Measurements from ENCODE around the gene LGI4.

DNA sequence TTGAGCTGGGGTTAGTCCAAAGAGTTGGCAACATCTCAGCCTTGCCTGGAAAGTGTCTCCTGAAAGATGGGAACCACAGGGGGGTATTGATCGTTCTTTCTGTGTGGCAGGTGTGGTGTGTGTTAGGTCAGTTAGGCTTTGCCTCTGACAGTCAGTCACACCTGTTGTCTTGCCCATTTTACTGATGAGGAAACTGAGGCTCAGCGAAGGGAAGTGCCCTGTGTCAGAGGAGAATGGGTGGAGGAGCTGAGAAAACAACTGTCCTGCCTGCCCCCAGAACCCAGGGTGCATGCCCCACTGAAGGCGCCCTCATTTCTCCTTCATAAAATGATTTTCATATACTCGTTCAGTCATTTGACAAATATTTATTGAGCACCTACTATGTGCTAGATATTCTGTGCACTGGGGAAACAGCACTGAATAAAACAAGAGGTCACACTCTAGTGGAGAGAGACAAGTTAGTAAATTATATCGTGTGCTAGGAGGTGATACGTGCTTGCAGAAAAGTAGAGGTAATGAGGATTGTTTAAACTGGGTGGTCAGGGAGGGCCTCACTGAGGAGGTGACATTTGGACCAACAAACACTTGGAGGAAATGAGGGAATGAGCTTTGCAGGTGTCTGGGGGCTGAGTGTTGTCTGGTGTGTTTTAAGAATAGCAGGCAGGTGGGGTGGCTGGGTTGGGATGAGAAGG is 21.3 kb upstream of the LGI4 start:
- TF ChIP-seq, protein P1, sequence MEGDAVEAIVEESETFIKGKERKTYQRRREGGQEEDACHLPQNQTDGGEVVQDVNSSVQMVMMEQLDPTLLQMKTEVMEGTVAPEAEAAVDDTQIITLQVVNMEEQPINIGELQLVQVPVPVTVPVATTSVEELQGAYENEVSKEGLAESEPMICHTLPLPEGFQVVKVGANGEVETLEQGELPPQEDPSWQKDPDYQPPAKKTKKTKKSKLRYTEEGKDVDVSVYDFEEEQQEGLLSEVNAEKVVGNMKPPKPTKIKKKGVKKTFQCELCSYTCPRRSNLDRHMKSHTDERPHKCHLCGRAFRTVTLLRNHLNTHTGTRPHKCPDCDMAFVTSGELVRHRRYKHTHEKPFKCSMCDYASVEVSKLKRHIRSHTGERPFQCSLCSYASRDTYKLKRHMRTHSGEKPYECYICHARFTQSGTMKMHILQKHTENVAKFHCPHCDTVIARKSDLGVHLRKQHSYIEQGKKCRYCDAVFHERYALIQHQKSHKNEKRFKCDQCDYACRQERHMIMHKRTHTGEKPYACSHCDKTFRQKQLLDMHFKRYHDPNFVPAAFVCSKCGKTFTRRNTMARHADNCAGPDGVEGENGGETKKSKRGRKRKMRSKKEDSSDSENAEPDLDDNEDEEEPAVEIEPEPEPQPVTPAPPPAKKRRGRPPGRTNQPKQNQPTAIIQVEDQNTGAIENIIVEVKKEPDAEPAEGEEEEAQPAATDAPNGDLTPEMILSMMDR (conservative IDR thresholded peaks at IDR 0.05 in 1 of 2, IDR thresholded peaks at IDR 0.05 in 1 of 2; ENCODE audit: extremely low read depth in 1 of 2, insufficient read depth in 1 of 2, low read depth in 1 of 2, low read length in 2 of 2): no peak
- no peak for TF ChIP-seq EZH2 (IDR thresholded peaks at IDR 0.05; ENCODE audit: borderline replicate concordance, low read length)
